Liver (tissue), 9 donors: ENCODE results near the gene SCAMP5. TPM values are rescaled to one million over a fixed set of nuclear protein-coding genes. Genes with fewer than 3 reads are reported as not detected.

ENCODE experiments used
- DNase-seq: peaks from one replicate; pipeline ENCODE4 v3.0.0-alpha.2; 2017; ENCODE audit warnings: low spot score
- H3K27ac ChIP-seq, 2 donors: one replicate each; pipeline ENCODE4 v1.7.0; 2013; ENCODE audit warnings: inconsistent platforms in 2 of 2, low read length in 2 of 2, control low read depth in 1 of 2, low read depth in 1 of 2, mild to moderate bottlenecking in 1 of 2
- H3K27me3 ChIP-seq, 4 donors: one replicate each; pipeline versions ENCODE4 v1.6.1 to v1.7.0; 2013; ENCODE audit warnings: low read length in 3 of 4, inconsistent platforms in 1 of 4, mild to moderate bottlenecking in 1 of 4, moderate library complexity in 1 of 4; ENCODE audit not compliant: control insufficient read depth in 4 of 4, insufficient read depth in 4 of 4
- H3K36me3 ChIP-seq, 4 donors: one replicate each; pipeline versions ENCODE4 v1.6.1 to v1.7.0; 2013; ENCODE audit warnings: low read length in 3 of 4, mild to moderate bottlenecking in 3 of 4, low read depth in 1 of 4, moderate library complexity in 1 of 4; ENCODE audit not compliant: control insufficient read depth in 4 of 4, insufficient read depth in 3 of 4
- H3K4me1 ChIP-seq, 4 donors: one replicate each; pipeline versions ENCODE4 v1.6.1 to v1.7.0; 2013; ENCODE audit warnings: low read length in 3 of 4, mild to moderate bottlenecking in 3 of 4, moderate library complexity in 1 of 4; ENCODE audit not compliant: control insufficient read depth in 4 of 4, insufficient read depth in 4 of 4
- H3K4me3 ChIP-seq, 3 donors: one replicate each; pipeline versions ENCODE4 v1.6.1 to v1.7.0; 2013; ENCODE audit warnings: low read length in 3 of 3, control low read depth in 1 of 3, low read depth in 1 of 3, mild to moderate bottlenecking in 1 of 3
- H3K9ac ChIP-seq, 2 donors: one replicate each; pipeline ENCODE4 v1.7.0; 2013; ENCODE audit warnings: low read length in 2 of 2, mild to moderate bottlenecking in 2 of 2, moderate library complexity in 2 of 2, control low read depth in 1 of 2, low read depth in 1 of 2
- H3K9me3 ChIP-seq, 4 donors: one replicate each; pipeline versions ENCODE4 v1.6.1 to v1.7.0; 2013; ENCODE audit warnings: low read length in 3 of 4; ENCODE audit not compliant: control insufficient read depth in 4 of 4
- CTCF ChIP-seq: fragments of 150-350 bp; IDR thresholded peaks from 2 replicates; pipeline ENCODE4 v1.5.1; 2017; ENCODE audit warnings: improper control_type of control experiment, low read depth, low read length; ENCODE audit not compliant: missing input control
- EGR1 ChIP-seq, 2 donors: IDR thresholded peaks; 2 replicates each; pipeline ENCODE4 v1.6.1; 2016 to 2018; ENCODE audit warnings: antibody characterized with exemption in 2 of 2, low read depth in 2 of 2
- FOXA1 ChIP-seq: IDR thresholded peaks from 2 replicates; pipeline ENCODE4 v1.6.1; 2016; ENCODE audit warnings: antibody characterized with exemption
- FOXA2 ChIP-seq: IDR thresholded peaks from 2 replicates; pipeline ENCODE4 v1.6.1; 2016; ENCODE audit warnings: antibody characterized with exemption
- GABPA ChIP-seq, 2 donors: IDR thresholded peaks in 1 of 2; conservative IDR thresholded peaks in 1 of 2; 2 replicates each; pipeline ENCODE4 v1.6.1; 2016; ENCODE audit warnings: antibody characterized with exemption in 2 of 2, mild to moderate bottlenecking in 1 of 2, moderate library complexity in 1 of 2
- HNF4A ChIP-seq, 2 donors: conservative IDR thresholded peaks; 2 replicates each; pipeline ENCODE4 v1.6.1; 2016; ENCODE audit warnings: antibody characterized with exemption in 2 of 2, mild to moderate bottlenecking in 2 of 2
- HNF4G ChIP-seq: IDR thresholded peaks from 2 replicates; pipeline ENCODE4 v1.6.1; 2016; ENCODE audit warnings: antibody characterized with exemption
- JUND ChIP-seq, 2 donors: IDR thresholded peaks; 2 replicates each; pipeline ENCODE4 v1.6.1; 2016; ENCODE audit warnings: antibody characterized with exemption in 2 of 2
- NR2F2 ChIP-seq: IDR thresholded peaks from 2 replicates; pipeline ENCODE4 v1.6.1; 2016; ENCODE audit warnings: antibody characterized with exemption
- RAD21 ChIP-seq, 2 donors: IDR thresholded peaks; 2 replicates each; pipeline ENCODE4 v1.6.1; 2016; ENCODE audit warnings: antibody characterized with exemption in 2 of 2, mild to moderate bottlenecking in 2 of 2
- REST ChIP-seq: IDR thresholded peaks from 2 replicates; pipeline ENCODE4 v1.6.1; 2016; ENCODE audit warnings: antibody characterized with exemption, mild to moderate bottlenecking
- RXRA ChIP-seq, 2 donors: IDR thresholded peaks; 2 replicates each; pipeline ENCODE4 v1.6.1; 2017 to 2018; ENCODE audit warnings: antibody characterized with exemption in 2 of 2, mild to moderate bottlenecking in 1 of 2
- SP1 ChIP-seq: IDR thresholded peaks from 2 replicates; pipeline ENCODE4 v1.6.1; 2018; ENCODE audit warnings: antibody characterized with exemption, mild to moderate bottlenecking
- TAF1 ChIP-seq: conservative IDR thresholded peaks from 2 replicates; pipeline ENCODE4 v1.6.1; 2016; ENCODE audit warnings: antibody characterized with exemption, mild to moderate bottlenecking
- YY1 ChIP-seq: IDR thresholded peaks from 2 replicates; pipeline ENCODE4 v1.6.1; 2016; ENCODE audit warnings: antibody characterized with exemption, mild to moderate bottlenecking
- WGBS: extraction: QIAGEN DNeasy Blood & Tissue Kit; methylation state at CpG from one replicate; pipeline ENCODE4 v1.1.7; 2013; 5-methylcytosine and 5-hydroxymethylcytosine counted together
- polyA plus RNA-seq, 2 donors: library from polyadenylated mRNA; stranded (reverse) in 1 of 2; unstranded in 1 of 2; fragments of 200-250 nt in 1 of 2; fragments of >200 nt in 1 of 2; fragmentation: Nextera tagmentation in 1 of 2; extraction: Ambion mirVana in 1 of 2; gene quantifications; one replicate each; pipeline versions ENCODE4 v1.2.1 to v1.2.3, GENCODE V29; 2013 to 2015
- total RNA-seq, 2 donors: library from RNA; depleted of rRNA; stranded (reverse); fragments of >200 nt; gene quantifications; one replicate each; pipeline ENCODE4 v1.2.3, GENCODE V29; 2014
- TF ChIP-seq, protein P1 (sequence below): IDR thresholded peaks from 2 replicates; pipeline ENCODE4 v1.6.1; 2016; ENCODE audit warnings: antibody characterized with exemption
- TF ChIP-seq, protein P2 (sequence below): IDR thresholded peaks from 2 replicates; pipeline ENCODE4 v1.6.1; 2016; ENCODE audit warnings: antibody characterized with exemption
- donor health status: healthy.
- donor health status: healthy.
- donor health status: healthy.
- donor health status: healthy.
- donor health status: healthy.

SCAMP5 gene
- total and polyA plus RNA-seq, 4 donors = 0.50 to 7.5 (median 5.7) TPM

- H3K36me3 ChIP-seq = no peaks in the 10 kb centered on the region
- no peaks in the 10 kb centered on the region for H3K27me3 ChIP-seq
- WGBS = 98% methylated on average over 2 of the region's 2 CpGs
Observed at GRCh38 chr15:75050283-75050682, 54.9 kb downstream of the SCAMP5 start.

GRCh38 chr15:75051191-75051608, 55.8 kb downstream of the SCAMP5 start:
- Histone ChIP-seq H3K9me3 (no peaks in the 10 kb centered on the region), H3K36me3 (no peaks in the 10 kb centered on the region), H3K27ac (no peak overlapping the region), H3K27me3 (no peaks in the 10 kb centered on the region), H3K9ac (no peak overlapping the region), H3K4me3 (no peak overlapping the region), H3K4me1 (peaks cover 0 to 17% (median 8%) of the 10 kb centered on the region in 4 donors)
- 90% methylated on average over 6 of the region's 6 CpGs for WGBS
- no peak for DNase-seq
- TF ChIP-seq NR2F2 (peak; percentile 79), JUND (IDR thresholded peaks at IDR 0.05) (no peak)
- TF ChIP-seq, protein P1, sequence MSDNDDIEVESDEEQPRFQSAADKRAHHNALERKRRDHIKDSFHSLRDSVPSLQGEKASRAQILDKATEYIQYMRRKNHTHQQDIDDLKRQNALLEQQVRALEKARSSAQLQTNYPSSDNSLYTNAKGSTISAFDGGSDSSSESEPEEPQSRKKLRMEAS = no peak

More at GRCh38 chr15:75050283-75050682, 54.9 kb downstream of the SCAMP5 start:
- no peak overlapping the region for H3K4me3 ChIP-seq
- TF ChIP-seq GABPA (IDR thresholded peaks at IDR 0.05 in 1 of 2, conservative IDR thresholded peaks at IDR 0.05 in 1 of 2) (no peak), TAF1 (no peak), SP1 (no peak)
- TF ChIP-seq, protein P2, sequence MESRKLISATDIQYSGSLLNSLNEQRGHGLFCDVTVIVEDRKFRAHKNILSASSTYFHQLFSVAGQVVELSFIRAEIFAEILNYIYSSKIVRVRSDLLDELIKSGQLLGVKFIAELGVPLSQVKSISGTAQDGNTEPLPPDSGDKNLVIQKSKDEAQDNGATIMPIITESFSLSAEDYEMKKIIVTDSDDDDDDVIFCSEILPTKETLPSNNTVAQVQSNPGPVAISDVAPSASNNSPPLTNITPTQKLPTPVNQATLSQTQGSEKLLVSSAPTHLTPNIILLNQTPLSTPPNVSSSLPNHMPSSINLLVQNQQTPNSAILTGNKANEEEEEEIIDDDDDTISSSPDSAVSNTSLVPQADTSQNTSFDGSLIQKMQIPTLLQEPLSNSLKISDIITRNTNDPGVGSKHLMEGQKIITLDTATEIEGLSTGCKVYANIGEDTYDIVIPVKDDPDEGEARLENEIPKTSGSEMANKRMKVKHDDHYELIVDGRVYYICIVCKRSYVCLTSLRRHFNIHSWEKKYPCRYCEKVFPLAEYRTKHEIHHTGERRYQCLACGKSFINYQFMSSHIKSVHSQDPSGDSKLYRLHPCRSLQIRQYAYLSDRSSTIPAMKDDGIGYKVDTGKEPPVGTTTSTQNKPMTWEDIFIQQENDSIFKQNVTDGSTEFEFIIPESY = no peak
- DNase-seq = no peak
- no peaks in the 10 kb centered on the region for H3K9me3 ChIP-seq
- peaks cover 0 to 19% (median 9%) of the 10 kb centered on the region in 4 donors for H3K4me1 ChIP-seq
- H3K9ac ChIP-seq = no peak overlapping the region
- no peak overlapping the region for H3K27ac ChIP-seq

GRCh38 chr15:75051711-75052110, 56.3 kb downstream of the SCAMP5 start:
- TF ChIP-seq RXRA (IDR thresholded peaks at IDR 0.05) (no peak), FOXA2 (no peak), EGR1 (IDR thresholded peaks at IDR 0.05; ENCODE audit: low read depth in 2 of 2) (no peak), GABPA (IDR thresholded peaks at IDR 0.05 in 1 of 2, conservative IDR thresholded peaks at IDR 0.05 in 1 of 2) (no peak), FOXA1 (no peak), JUND (IDR thresholded peaks at IDR 0.05) (no peak), SP1 (no peak), RAD21 (IDR thresholded peaks at IDR 0.05) (no peak), REST (no peak), NR2F2 (no peak), HNF4G (no peak), HNF4A (conservative IDR thresholded peaks at IDR 0.05) (no peak), YY1 (no peak), CTCF (no peak)
- TF ChIP-seq, protein P2 = no peak
- TF ChIP-seq, protein P1 = no peak
- no peak for DNase-seq
- Histone ChIP-seq H3K4me3 (no peak overlapping the region), H3K27ac (no peak overlapping the region), H3K9ac (no peak overlapping the region), H3K9me3 (no peaks in the 10 kb centered on the region), H3K36me3 (no peaks in the 10 kb centered on the region), H3K4me1 (peaks cover 0 to 12% (median 6%) of the 10 kb centered on the region in 4 donors), H3K27me3 (no peaks in the 10 kb centered on the region)
- WGBS = 84% methylated on average over 4 of the region's 4 CpGs
